WI38 (cell line): Measurements from ENCODE around the gene TSHZ2.

ENCODE experiments used
- H3K4me3 ChIP-seq: 2 replicates; pipeline ENCODE4 v1.5.1; 2011; ENCODE audit warnings: low read depth, mild to moderate bottlenecking, control low read depth, low read length
- CTCF ChIP-seq: IDR thresholded peaks from 2 replicates; pipeline ENCODE4 v1.5.1; 2012; ENCODE audit warnings: low read depth, mild to moderate bottlenecking, control low read depth, low read length

Gene TSHZ2

DNA sequence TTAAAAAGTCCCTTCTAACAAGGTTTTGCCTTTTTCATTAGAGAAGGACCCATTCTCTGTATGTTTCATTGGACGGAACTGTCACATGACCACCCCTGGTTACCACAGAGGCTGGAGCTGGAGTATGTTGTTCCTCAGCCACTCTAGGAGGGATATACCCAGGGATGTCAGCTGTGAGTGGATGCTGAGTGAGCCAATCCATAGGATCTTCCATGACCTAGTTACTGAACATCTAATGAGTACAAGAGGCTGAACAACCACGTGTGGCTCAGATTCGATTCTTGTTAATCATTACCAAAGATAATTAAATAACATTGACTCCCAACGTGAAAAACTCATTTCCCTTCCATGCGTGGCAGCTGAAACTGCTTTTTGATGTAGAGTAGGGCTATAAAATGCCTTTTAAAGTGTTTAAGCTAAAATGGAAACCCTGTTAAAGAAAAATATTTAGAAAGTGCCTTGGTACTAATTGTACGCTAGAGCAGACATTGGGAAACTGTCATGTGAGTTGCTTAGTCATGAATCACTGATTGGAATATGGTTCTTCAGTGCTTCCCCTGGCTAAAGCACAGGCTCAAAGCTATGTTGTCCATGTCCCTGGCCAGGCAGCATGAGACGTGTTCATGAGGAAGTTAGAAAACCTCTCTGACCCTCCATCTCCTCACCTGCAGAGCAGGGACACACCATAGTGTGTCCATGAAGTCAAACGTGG is 365.4 kb downstream of the TSHZ2 start:
- no peak for TF ChIP-seq CTCF
- H3K4me3 ChIP-seq = no peak overlapping the region

DNA sequence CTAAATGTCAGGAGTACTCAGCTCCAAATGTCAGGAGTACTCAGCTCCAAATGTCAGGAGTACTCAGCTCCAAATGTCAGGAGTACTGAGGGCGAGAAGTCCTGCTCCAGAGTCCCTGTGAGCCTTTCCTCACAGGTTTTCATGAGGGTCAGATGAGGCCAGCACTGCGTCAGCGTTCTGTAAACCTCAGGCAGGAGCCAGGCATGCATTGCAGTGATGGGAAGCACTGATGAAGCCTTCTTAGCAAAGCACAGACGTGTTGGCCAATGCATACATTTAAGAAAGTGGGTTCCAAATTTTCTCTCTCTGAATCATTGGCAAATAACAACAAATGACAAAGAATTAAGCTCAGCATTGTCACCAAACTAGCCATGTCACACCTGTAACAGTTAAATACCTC is 366.6 kb downstream of the TSHZ2 start:
- no peak overlapping the region for H3K4me3 ChIP-seq
- TF ChIP-seq CTCF = no peak

DNA sequence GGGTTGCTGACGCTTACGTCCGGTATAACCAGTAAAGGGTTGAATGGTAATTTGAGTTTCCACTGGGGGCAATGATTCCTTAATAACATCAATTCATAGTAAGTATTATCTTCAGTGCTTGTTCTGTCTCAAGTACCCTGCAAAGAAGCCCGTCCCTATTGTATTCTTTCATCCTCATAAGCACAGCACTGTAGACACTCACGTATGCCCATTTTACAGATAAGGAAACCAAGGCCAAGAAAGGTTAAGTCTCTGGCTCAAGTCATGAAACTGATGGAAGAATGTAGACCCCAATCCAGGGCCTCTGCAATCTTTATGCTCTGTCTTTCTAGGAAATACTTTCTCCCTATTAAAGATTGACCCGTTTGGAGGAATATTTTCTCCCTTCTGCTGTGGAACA is 370.3 kb downstream of the TSHZ2 start:
- TF ChIP-seq CTCF = no peak
- no peak overlapping the region for H3K4me3 ChIP-seq

DNA sequence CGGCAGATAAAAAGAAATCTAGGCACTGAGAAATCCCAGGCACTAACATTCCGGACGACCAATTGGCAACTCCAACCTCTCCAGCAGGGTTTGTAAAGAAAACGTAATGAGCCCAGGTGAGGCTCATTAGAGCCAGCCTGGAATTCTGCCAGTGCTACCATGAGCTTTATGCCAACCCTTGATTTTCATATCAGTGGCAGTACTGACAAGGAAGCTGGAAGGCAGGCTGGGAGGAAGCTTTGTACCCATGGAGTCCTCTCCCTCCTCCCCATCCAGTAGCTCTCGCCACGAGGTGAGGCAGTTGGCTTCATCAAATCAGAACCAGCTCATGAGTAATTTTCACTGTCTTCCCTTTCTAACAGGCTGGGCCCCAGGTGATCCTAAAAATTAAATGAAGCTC is 371.3 kb downstream of the TSHZ2 start:
- no peak for TF ChIP-seq CTCF
- no peak overlapping the region for H3K4me3 ChIP-seq

DNA sequence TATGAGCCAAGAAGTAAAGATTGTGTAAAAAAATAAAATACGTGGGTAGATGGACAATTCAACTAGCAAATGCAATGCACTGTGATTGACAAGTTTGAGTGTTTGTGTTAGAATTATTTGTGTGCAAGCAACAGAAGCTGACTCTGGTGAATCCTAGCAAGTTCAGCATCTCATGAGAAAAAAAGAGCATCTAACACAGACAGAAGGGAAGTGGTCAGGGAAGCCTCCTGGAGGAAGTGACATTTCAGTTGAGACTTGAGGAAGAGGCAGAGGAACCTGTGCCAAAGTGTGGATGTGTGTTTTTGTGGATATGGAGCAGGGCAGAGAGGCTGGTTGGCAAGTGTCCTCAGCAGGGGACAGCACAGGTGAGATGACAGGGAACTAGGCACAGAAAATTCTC is 372.7 kb downstream of the TSHZ2 start:
- no peak overlapping the region for H3K4me3 ChIP-seq
- TF ChIP-seq CTCF = no peak

- no peak for TF ChIP-seq CTCF
- no peak overlapping the region for H3K4me3 ChIP-seq
Measured at GRCh38 chr20:53345536-53346334, 373.6 kb downstream of the TSHZ2 start.

- TF ChIP-seq CTCF = no peak
- H3K4me3 ChIP-seq = no peak overlapping the region
Measured at GRCh38 chr20:53346335-53346648, 374.1 kb downstream of the TSHZ2 start.
